Panc1 (cell line): ENCODE data around the gene AMBRA1. TPM values are rescaled to one million over a fixed set of nuclear protein-coding genes. Genes with fewer than 3 reads are reported as not detected.

Experiments
- ATAC-seq: fragments of 200-7000 bp; cut with Tn5 transposase; 2 replicates; pipeline ENCODE4 v1.9.1; 2020; ENCODE audit warnings: mild to moderate bottlenecking, moderate library complexity
- BruUV-seq: library from RNA; stranded (reverse); fragments of 400-500 nt; replicated peaks from 2 replicates; lab custom pipeline; 2021; lab: Mats Ljungman, UMichigan
- CTCF ChIA-PET: fragments of 300-600 bp; sonication (Branson Sonifier 250); formaldehyde crosslinking; loops from one replicate; lab custom pipeline; 2022; ENCODE audit warnings: antibody characterized with exemption; lab: Charles Lee
- POLR2A ChIA-PET: fragments of 300-600 bp; sonication (Branson Sonifier 250); formaldehyde crosslinking; loops from one replicate; lab custom pipeline; 2022; ENCODE audit warnings: antibody characterized with exemption; lab: Charles Lee
- DNase-seq: peaks from one replicate; pipeline ENCODE4 v3.0.0-alpha.2; 2010; ENCODE audit warnings: low read depth, low spot score
- H3K27ac ChIP-seq: 2 replicates; pipeline ENCODE4 v1.5.1; 2011; ENCODE audit warnings: mild to moderate bottlenecking, low read length, inconsistent platforms
- H3K27me3 ChIP-seq: fragments of 200-500 bp; sonication (Bioruptor generic); 2 replicates; pipeline ENCODE4 v1.6.0; 2014; ENCODE audit warnings: low read length, inconsistent platforms; ENCODE audit not compliant: control insufficient read depth, insufficient read depth
- H3K36me3 ChIP-seq: fragments of 200-500 bp; sonication (Bioruptor generic); 2 replicates; pipeline ENCODE4 v1.5.1; 2014; ENCODE audit warnings: inconsistent platforms, mild to moderate bottlenecking, low read length, moderate library complexity; ENCODE audit not compliant: control insufficient read depth, insufficient read depth
- H3K4me1 ChIP-seq: 2 replicates; pipeline ENCODE4 v1.5.1; 2011; ENCODE audit warnings: inconsistent platforms, mild to moderate bottlenecking, low read length, moderate library complexity; ENCODE audit not compliant: control insufficient read depth, insufficient read depth
- H3K4me3 ChIP-seq, 2 experiments: 2 replicates each; pipeline ENCODE4 v1.5.1; 2011 to 2012; ENCODE audit warnings: low read depth in 2 of 2, low read length in 2 of 2, mild to moderate bottlenecking in 2 of 2, inconsistent platforms in 1 of 2, moderate library complexity in 1 of 2
- H3K9me3 ChIP-seq: fragments of 200-500 bp; sonication (Bioruptor generic); 2 replicates; pipeline ENCODE4 v1.5.1; 2014; ENCODE audit warnings: low read depth, mild to moderate bottlenecking, inconsistent platforms, low read length, moderate library complexity; ENCODE audit not compliant: control insufficient read depth, insufficient read depth
- POLR2AphosphoS5 ChIP-seq: IDR thresholded peaks from 2 replicates; pipeline ENCODE4 v1.6.1; 2012; ENCODE audit warnings: mild to moderate bottlenecking, low read depth, low read length, moderate library complexity
- SIN3A ChIP-seq: IDR thresholded peaks from 2 replicates; pipeline ENCODE4 v1.6.1; 2012; ENCODE audit warnings: low read depth, mild to moderate bottlenecking, low read length, moderate library complexity, borderline replicate concordance; ENCODE audit not compliant: insufficient read depth
- TCF7L2 ChIP-seq: IDR thresholded peaks from 2 replicates; pipeline ENCODE4 v1.6.1; 2011; ENCODE audit warnings: mild to moderate bottlenecking, low read depth, low read length, inconsistent platforms
- in situ Hi-C: cut with HindIII; loops from 2 replicates; pipeline ENCODE4 v1.10.0; 2016; ENCODE audit warnings: low sequenced_read_pairs, low pct_unique_long_range_greater_than_20kb
- intact Hi-C: fragments of 100-400 bp; cut with micrococcal nuclease; formaldehyde crosslinking; loops from one replicate; pipeline ENCODE4 v1.10.0; 2022; ENCODE audit not compliant: unreplicated experiment
- total RNA-seq: library from RNA; stranded (reverse); gene quantifications from one replicate; pipeline ENCODE4 v1.2.1, GENCODE V29; 2021; ENCODE audit not compliant: unreplicated experiment
- TF ChIP-seq, protein P1 (sequence below), 2 experiments: IDR thresholded peaks; 2 replicates each; pipeline ENCODE4 v1.6.1; 2011 to 2012; ENCODE audit warnings: low read depth in 2 of 2, control low read depth in 1 of 2, low read length in 1 of 2, mild to moderate bottlenecking in 1 of 2, moderate library complexity in 1 of 2; ENCODE audit not compliant: insufficient read depth in 1 of 2
- TF ChIP-seq, protein P2 (sequence below): fragments of 450-650 bp; IDR thresholded peaks from 2 replicates; pipeline ENCODE4 v1.5.1; 2017; ENCODE audit warnings: mild to moderate bottlenecking

Gene AMBRA1
- total RNA-seq, 1 experiment from 2014 or later = 40.0 TPM

DNA sequence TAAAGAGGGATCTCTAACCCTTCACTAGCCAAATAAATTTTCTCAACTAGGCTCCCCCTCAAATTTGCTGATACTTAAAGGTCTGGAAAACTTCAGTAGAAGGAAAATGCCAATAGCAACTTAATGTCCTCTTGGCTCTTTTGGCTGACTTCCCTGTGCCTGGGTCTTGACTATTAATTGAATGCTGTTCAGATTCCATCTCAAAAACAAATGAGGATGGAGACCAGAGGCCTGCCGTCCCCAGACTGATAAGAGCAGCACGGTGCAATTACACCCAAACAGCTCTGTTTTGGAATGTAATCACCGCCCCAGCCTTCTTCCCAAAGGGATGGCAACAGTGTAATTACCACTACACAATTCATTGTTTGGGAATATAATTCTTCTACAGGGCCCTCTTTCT is 112.9 kb downstream of the AMBRA1 start:
- BruUV-seq = no TSS peak

DNA sequence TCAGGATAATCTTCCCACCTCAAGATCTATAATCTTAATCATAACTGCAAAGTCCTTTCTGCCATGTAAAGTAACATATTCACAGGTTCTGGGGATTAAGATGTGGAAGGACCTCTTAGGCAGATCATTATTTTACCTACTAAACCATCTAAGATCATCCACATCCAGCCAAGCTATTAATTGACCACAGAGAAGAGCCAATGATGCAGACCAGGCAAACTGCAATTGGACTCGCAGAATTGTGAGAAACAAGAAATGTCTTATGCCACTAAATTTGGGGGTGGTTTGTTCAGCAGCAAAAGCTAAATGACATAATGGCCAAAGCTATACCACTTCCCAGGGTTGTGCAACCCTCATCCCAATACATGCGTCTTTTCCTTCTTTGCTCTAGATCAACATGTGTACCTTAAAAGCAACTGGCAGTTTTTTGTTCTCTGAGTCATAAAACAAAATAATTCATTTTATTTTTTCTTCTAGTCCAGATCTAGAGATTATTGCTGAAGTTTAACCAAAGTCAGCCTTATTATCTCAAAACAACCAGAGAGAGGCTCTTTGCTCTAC is 113.6 kb downstream of the AMBRA1 start:
- Histone ChIP-seq H3K4me1 (no peaks in the 10 kb centered on the region), H3K9me3 (no peaks in the 10 kb centered on the region), H3K4me3 (no peak overlapping the region), H3K27ac (no peak overlapping the region), H3K36me3 (no peaks in the 10 kb centered on the region), H3K27me3 (no peaks in the 10 kb centered on the region)
- BruUV-seq = no TSS peak
- TF ChIP-seq, protein P1, sequence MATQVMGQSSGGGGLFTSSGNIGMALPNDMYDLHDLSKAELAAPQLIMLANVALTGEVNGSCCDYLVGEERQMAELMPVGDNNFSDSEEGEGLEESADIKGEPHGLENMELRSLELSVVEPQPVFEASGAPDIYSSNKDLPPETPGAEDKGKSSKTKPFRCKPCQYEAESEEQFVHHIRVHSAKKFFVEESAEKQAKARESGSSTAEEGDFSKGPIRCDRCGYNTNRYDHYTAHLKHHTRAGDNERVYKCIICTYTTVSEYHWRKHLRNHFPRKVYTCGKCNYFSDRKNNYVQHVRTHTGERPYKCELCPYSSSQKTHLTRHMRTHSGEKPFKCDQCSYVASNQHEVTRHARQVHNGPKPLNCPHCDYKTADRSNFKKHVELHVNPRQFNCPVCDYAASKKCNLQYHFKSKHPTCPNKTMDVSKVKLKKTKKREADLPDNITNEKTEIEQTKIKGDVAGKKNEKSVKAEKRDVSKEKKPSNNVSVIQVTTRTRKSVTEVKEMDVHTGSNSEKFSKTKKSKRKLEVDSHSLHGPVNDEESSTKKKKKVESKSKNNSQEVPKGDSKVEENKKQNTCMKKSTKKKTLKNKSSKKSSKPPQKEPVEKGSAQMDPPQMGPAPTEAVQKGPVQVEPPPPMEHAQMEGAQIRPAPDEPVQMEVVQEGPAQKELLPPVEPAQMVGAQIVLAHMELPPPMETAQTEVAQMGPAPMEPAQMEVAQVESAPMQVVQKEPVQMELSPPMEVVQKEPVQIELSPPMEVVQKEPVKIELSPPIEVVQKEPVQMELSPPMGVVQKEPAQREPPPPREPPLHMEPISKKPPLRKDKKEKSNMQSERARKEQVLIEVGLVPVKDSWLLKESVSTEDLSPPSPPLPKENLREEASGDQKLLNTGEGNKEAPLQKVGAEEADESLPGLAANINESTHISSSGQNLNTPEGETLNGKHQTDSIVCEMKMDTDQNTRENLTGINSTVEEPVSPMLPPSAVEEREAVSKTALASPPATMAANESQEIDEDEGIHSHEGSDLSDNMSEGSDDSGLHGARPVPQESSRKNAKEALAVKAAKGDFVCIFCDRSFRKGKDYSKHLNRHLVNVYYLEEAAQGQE (IDR thresholded peaks at IDR 0.05; ENCODE audit: insufficient read depth in 1 of 2, low read depth in 2 of 2, low read length in 1 of 2) = no peak
- TF ChIP-seq POLR2AphosphoS5 (no peak), TCF7L2 (no peak), SIN3A (no peak)
- TF ChIP-seq, protein P2, sequence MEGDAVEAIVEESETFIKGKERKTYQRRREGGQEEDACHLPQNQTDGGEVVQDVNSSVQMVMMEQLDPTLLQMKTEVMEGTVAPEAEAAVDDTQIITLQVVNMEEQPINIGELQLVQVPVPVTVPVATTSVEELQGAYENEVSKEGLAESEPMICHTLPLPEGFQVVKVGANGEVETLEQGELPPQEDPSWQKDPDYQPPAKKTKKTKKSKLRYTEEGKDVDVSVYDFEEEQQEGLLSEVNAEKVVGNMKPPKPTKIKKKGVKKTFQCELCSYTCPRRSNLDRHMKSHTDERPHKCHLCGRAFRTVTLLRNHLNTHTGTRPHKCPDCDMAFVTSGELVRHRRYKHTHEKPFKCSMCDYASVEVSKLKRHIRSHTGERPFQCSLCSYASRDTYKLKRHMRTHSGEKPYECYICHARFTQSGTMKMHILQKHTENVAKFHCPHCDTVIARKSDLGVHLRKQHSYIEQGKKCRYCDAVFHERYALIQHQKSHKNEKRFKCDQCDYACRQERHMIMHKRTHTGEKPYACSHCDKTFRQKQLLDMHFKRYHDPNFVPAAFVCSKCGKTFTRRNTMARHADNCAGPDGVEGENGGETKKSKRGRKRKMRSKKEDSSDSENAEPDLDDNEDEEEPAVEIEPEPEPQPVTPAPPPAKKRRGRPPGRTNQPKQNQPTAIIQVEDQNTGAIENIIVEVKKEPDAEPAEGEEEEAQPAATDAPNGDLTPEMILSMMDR = no peak
- CTCF ChIA-PET = interaction anchor here (1.5 kb wide), 1 partner anchor 10 kb away, joined by 3 read pairs; no protein-coding TSS in a partner anchor
- no peak for ATAC-seq
- in situ Hi-C loops (no loop called here), intact Hi-C loops (no loop called here)
- DNase-seq = no peak
- POLR2A ChIA-PET = no interaction called here

More for the DNA sequence above, 112.9 kb downstream of the AMBRA1 start:
- Histone ChIP-seq H3K4me3 (no peak overlapping the region), H3K36me3 (no peaks in the 10 kb centered on the region), H3K27ac (no peak overlapping the region), H3K4me1 (no peaks in the 10 kb centered on the region), H3K9me3 (no peaks in the 10 kb centered on the region), H3K27me3 (no peaks in the 10 kb centered on the region)
- ATAC-seq = no peak
- TF ChIP-seq, protein P2 = no peak
- TF ChIP-seq, protein P1 (IDR thresholded peaks at IDR 0.05; ENCODE audit: insufficient read depth in 1 of 2, low read depth in 2 of 2, low read length in 1 of 2) = no peak
- TF ChIP-seq SIN3A = no peak
- TF ChIP-seq POLR2AphosphoS5 = no peak
- TF ChIP-seq TCF7L2 = no peak
- intact Hi-C loops = no loop called here
- ChIA-PET POLR2A (no interaction called here), CTCF (interaction anchor here (1.5 kb wide), 1 partner anchor 10 kb away, joined by 3 read pairs; no protein-coding TSS in a partner anchor)
- DNase-seq = no peak
- in situ Hi-C loops = no loop called here
